ENCODE data around the gene ANAPC15. TPM values are rescaled to one million over a fixed set of nuclear protein-coding genes. Genes with fewer than 3 reads are reported as not detected.

The ANAPC15 gene
- total and polyA plus RNA-seq, 2 experiments from 2014 or later: 52.1 to 117 TPM

- Histone ChIP-seq H3K36me3 (ENCODE audit: insufficient read depth) (no peaks in the 10 kb centered on the region; the same call in 1 of the 2 replicates), H2AFZ (no peak overlapping the region), H4K20me1 (replicated peaks; ENCODE audit: insufficient read depth) (peaks cover 23% of the 10 kb centered on the region), H3K9me2 (ENCODE audit: insufficient read depth) (no peaks in the 10 kb centered on the region), H3K27ac (ENCODE audit: low read depth) (no peak overlapping the region), H3K4me2 (no peak overlapping the region), H3K27me3 (ENCODE audit: insufficient read depth) (no peaks in the 10 kb centered on the region), H3F3A (replicated peaks; ENCODE audit: low read depth) (no peaks in the 10 kb centered on the region), H3K4me3 (no peak overlapping the region), H3K4me1 (ENCODE audit: insufficient read depth) (peaks cover 4% of the 10 kb centered on the region; the same call in 1 of the 2 replicates), H3K79me2 (replicated peaks; ENCODE audit: insufficient read depth) (peaks cover 54% of the 10 kb centered on the region)
- Mint-ChIP-seq H3K4me1 (peaks cover 18% of the 10 kb centered on the region), H3K9me3 (no peaks in the 10 kb centered on the region), H3K27me3 (ENCODE audit: insufficient read depth, low read depth, poor library complexity) (peaks cover 2% of the 10 kb centered on the region), H3K4me3 (no peak overlapping the region), H3K27ac (no peak overlapping the region), H3K36me3 (ENCODE audit: low read depth) (peaks cover 10% of the 10 kb centered on the region)
- DNase-seq (ENCODE audit: low spot score): no peak
- ATAC-seq: no peak
- TF ChIP-seq EZH2phosphoT487 (IDR thresholded peaks at IDR 0.05; ENCODE audit: unreplicated experiment): no peak
- TF ChIP-seq POLR2AphosphoS5 (IDR thresholded peaks at IDR 0.05; ENCODE audit: low read depth): no peak
- TF ChIP-seq EZH2 (IDR thresholded peaks at IDR 0.05; ENCODE audit: low read depth, unreplicated experiment): no peak
- TF ChIP-seq CTCF (conservative IDR thresholded peaks at IDR 0.05; ENCODE audit: low read depth in 2 of 2): no peak
- no peak for TF ChIP-seq REST (IDR thresholded peaks at IDR 0.05; ENCODE audit: unreplicated experiment)
- no peak for TF ChIP-seq JUNB (IDR thresholded peaks at IDR 0.05; ENCODE audit: unreplicated experiment)
- TF ChIP-seq ZNF462 (CRISPR knock-in tag; IDR thresholded peaks at IDR 0.05): no peak
- TF ChIP-seq STAT1 (IDR thresholded peaks at IDR 0.05; ENCODE audit: unreplicated experiment): no peak
- TF ChIP-seq ZNF331 (CRISPR knock-in tag; IDR thresholded peaks at IDR 0.05; ENCODE audit: low read depth): no peak
Measured at GRCh38 chr11:72066855-72067254, 45.6 kb downstream of the ANAPC15 start.

Data from GM23338 (cell line).